Natural killer cell (primary cell): ENCODE results near the gene PHF14. TPM values are rescaled to one million over a fixed set of nuclear protein-coding genes. Genes with fewer than 3 reads are reported as not detected.

ENCODE experiments used
- ATAC-seq, 3 donors: fragments of 150-1000 bp in 2 of 3; fragments of 200-7000 bp in 1 of 3; cut with Tn5 transposase; 1 replicate in 1 of 3; 2 replicates in 2 of 3; pipeline ENCODE4 v1.10.0; 2021; ENCODE audit warnings: mild to moderate bottlenecking in 2 of 3, moderate library complexity in 2 of 3
- DNase-seq, 2 donors: peaks; one replicate each; pipeline versions ENCODE4 v3.0.0 to v3.0.0-alpha.2; 2013 to 2021; ENCODE audit warnings: mixed read lengths in 1 of 2
- H3K27ac ChIP-seq: one replicate; pipeline ENCODE4 v1.5.1; 2013; ENCODE audit warnings: mild to moderate bottlenecking, low read length
- H3K27me3 ChIP-seq: one replicate; pipeline ENCODE4 v1.6.1; 2013; ENCODE audit warnings: low read length; ENCODE audit not compliant: control insufficient read depth, insufficient read depth
- H3K36me3 ChIP-seq: one replicate; pipeline ENCODE4 v1.6.1; 2013; ENCODE audit warnings: low read length; ENCODE audit not compliant: control insufficient read depth, insufficient read depth
- H3K4me1 ChIP-seq: one replicate; pipeline ENCODE4 v1.6.1; 2013; ENCODE audit warnings: low read length; ENCODE audit not compliant: control insufficient read depth, insufficient read depth
- H3K4me3 ChIP-seq: one replicate; pipeline ENCODE4 v1.5.1; 2013; ENCODE audit warnings: low read length
- H3K9me3 ChIP-seq: one replicate; pipeline ENCODE4 v1.6.1; 2013; ENCODE audit warnings: low read length; ENCODE audit not compliant: control insufficient read depth, insufficient read depth
- H3K27ac Mint-ChIP-seq, 2 donors: one replicate each; pipeline ENCODE4 v1.8.0; 2022; ENCODE audit warnings: mild to moderate bottlenecking in 2 of 2, mixed read lengths in 2 of 2, moderate library complexity in 1 of 2
- H3K27me3 Mint-ChIP-seq, 2 donors: one replicate each; pipeline ENCODE4 v1.8.0; 2022; ENCODE audit warnings: low read depth in 2 of 2, mixed read lengths in 2 of 2
- H3K36me3 Mint-ChIP-seq: one replicate; pipeline ENCODE4 v1.8.0; 2022; ENCODE audit warnings: mixed read lengths
- H3K4me1 Mint-ChIP-seq, 2 donors: one replicate each; pipeline ENCODE4 v1.8.0; 2022; ENCODE audit warnings: mixed read lengths in 2 of 2
- H3K4me3 Mint-ChIP-seq: one replicate; pipeline ENCODE4 v1.8.0; 2022; ENCODE audit warnings: mild to moderate bottlenecking, moderate library complexity, mixed read lengths
- H3K9me3 Mint-ChIP-seq, 2 donors: one replicate each; pipeline ENCODE4 v1.8.0; 2022; ENCODE audit warnings: mixed read lengths in 2 of 2
- WGBS: methylation state at CpG from one replicate; pipeline ENCODE4 v1.1.7; 2013; ENCODE audit warnings: missing lambda C conversion rate; ENCODE audit not compliant: insufficient coverage; 5-methylcytosine and 5-hydroxymethylcytosine counted together
- intact Hi-C: fragments of 100-400 bp; cut with micrococcal nuclease; formaldehyde crosslinking; loops from one replicate; pipeline ENCODE4 v1.14.2; 2022
- total RNA-seq, 4 donors: library from RNA; stranded (reverse); fragments of 120-200 nt in 1 of 4; gene quantifications; one replicate each; pipeline versions ENCODE4 v1.2.3 to v1.2.4, GENCODE V29; 2013 to 2022
- TF ChIP-seq, protein P1 (sequence below): fragments of 200-600 bp; IDR thresholded peaks from one replicate; pipeline ENCODE4 v1.8.0; 2022; ENCODE audit warnings: antibody characterized with exemption

The PHF14 gene
- total RNA-seq, 3 donors from 2014 or later (not counting 1 experiment from before 2014, with no cell fraction given), result 23.6 to 30.8 (median 27.7) TPM

DNA sequence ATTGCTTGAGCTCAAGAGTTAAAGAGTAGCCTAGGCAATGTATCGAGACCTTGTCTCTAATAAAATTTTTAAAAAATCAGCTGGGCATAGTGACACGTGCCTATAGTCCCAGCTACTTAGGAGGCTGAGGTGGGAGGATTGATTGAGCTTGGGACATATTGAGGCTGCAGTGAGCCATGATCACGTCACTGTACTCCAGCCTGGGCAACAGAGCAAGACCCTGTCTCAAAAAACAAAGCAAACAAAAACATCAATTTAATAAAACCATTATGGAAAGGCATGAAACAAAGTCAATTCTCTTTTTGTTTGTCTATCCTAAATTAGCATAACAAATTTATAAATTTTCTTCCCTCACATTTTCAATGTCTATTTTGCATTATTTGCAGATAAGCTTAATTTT, 108.4 kb downstream of the PHF14 start:
- no peak overlapping the region for H3K27ac ChIP-seq
- Mint-ChIP-seq H3K36me3 (no peaks in the 10 kb centered on the region), H3K4me1 (peaks cover 0 to 4% of the 10 kb centered on the region in 2 donors), H3K4me3 (no peak overlapping the region), H3K27ac (no peak overlapping the region), H3K27me3 (no peaks in the 10 kb centered on the region), H3K9me3 (no peaks in the 10 kb centered on the region)
- no peaks in the 10 kb centered on the region for H3K27me3 ChIP-seq
- H3K9me3 ChIP-seq, result no peaks in the 10 kb centered on the region
- TF ChIP-seq, protein P1, sequence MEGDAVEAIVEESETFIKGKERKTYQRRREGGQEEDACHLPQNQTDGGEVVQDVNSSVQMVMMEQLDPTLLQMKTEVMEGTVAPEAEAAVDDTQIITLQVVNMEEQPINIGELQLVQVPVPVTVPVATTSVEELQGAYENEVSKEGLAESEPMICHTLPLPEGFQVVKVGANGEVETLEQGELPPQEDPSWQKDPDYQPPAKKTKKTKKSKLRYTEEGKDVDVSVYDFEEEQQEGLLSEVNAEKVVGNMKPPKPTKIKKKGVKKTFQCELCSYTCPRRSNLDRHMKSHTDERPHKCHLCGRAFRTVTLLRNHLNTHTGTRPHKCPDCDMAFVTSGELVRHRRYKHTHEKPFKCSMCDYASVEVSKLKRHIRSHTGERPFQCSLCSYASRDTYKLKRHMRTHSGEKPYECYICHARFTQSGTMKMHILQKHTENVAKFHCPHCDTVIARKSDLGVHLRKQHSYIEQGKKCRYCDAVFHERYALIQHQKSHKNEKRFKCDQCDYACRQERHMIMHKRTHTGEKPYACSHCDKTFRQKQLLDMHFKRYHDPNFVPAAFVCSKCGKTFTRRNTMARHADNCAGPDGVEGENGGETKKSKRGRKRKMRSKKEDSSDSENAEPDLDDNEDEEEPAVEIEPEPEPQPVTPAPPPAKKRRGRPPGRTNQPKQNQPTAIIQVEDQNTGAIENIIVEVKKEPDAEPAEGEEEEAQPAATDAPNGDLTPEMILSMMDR, result no peak
- no peaks in the 10 kb centered on the region for H3K4me1 ChIP-seq
- WGBS, result 98% methylated on average over 3 of the region's 3 CpGs
- intact Hi-C loops, result no loop called here
- DNase-seq, result no peak
- no peak overlapping the region for H3K4me3 ChIP-seq
- no peak for ATAC-seq
- no peaks in the 10 kb centered on the region for H3K36me3 ChIP-seq

DNA sequence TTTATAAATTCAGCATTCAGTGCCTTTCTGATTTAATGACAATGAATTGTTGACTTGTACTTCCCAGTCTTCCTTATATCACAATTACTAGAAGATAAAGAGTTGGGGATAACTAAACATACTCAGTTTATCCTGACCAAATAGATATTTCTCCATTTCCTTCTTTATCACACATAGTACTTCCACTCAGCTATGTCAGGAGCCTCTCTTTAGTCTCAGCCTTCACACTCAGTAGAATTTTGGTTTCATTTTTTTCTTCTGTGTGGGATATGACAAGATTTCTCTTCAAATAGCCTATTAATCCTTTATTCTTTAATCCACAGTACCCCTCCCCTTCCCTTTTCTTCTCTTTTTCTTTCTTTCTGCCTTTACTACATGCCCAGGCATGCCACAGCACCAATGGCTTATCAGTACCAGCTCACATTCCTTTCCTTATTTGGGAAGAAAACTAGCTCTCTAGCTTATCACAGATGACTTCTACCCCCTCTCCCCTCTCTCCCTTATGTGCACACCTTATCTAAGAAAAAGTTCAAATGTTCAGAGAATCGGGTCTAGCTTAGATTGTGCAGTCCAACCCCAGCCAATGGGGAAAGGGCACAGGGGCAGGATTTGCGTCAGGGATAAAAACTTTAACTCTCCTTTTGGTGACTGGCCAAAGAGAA, 109.0 kb downstream of the PHF14 start:
- no peak overlapping the region for H3K4me3 Mint-ChIP-seq
- intact Hi-C loops, result no loop called here
- no peaks in the 10 kb centered on the region for H3K27me3 Mint-ChIP-seq
- no peaks in the 10 kb centered on the region for H3K9me3 Mint-ChIP-seq
- TF ChIP-seq, protein P1, result no peak
- 97% methylated on average over 2 of the region's 2 CpGs for WGBS
- ATAC-seq, result no peak
- Histone ChIP-seq H3K4me3 (no peak overlapping the region), H3K4me1 (no peaks in the 10 kb centered on the region), H3K9me3 (no peaks in the 10 kb centered on the region), H3K36me3 (peaks cover 2% of the 10 kb centered on the region), H3K27me3 (no peaks in the 10 kb centered on the region), H3K27ac (no peak overlapping the region)
- H3K36me3 Mint-ChIP-seq, result no peaks in the 10 kb centered on the region
- no peak for DNase-seq
- H3K27ac Mint-ChIP-seq, result no peak overlapping the region
- peaks cover 0 to 4% of the 10 kb centered on the region in 2 donors for H3K4me1 Mint-ChIP-seq

DNA sequence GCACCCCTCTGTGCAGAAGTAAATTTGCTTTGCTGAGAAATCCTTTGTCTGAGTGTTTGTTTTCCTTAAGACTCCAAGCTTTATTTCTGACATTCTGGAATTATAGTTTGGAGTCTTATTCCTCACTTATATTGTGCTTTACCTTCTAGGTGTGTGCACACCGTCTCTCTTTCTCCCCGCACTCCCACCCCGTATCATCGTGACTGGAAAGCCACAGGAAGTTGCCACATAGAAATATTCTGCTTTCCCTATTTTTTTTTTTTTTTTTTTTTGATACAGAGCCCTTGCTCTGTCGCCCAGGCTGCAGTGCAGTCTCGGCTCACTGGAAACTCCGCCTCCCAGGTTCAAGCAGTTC, 109.5 kb downstream of the PHF14 start:
- Histone ChIP-seq H3K9me3 (no peaks in the 10 kb centered on the region), H3K4me3 (no peak overlapping the region), H3K27me3 (no peaks in the 10 kb centered on the region), H3K36me3 (peaks cover 2% of the 10 kb centered on the region), H3K27ac (no peak overlapping the region), H3K4me1 (no peaks in the 10 kb centered on the region)
- TF ChIP-seq, protein P1, result no peak
- H3K27ac Mint-ChIP-seq, result no peak overlapping the region
- H3K27me3 Mint-ChIP-seq, result no peaks in the 10 kb centered on the region
- ATAC-seq (no peak), DNase-seq (no peak)
- WGBS, result 81% methylated on average over 7 of the region's 7 CpGs
- H3K9me3 Mint-ChIP-seq, result no peaks in the 10 kb centered on the region
- H3K4me1 Mint-ChIP-seq, result peaks cover 0 to 4% of the 10 kb centered on the region in 2 donors
- H3K4me3 Mint-ChIP-seq, result no peak overlapping the region
- intact Hi-C loops, result no loop called here
- no peaks in the 10 kb centered on the region for H3K36me3 Mint-ChIP-seq

DNA sequence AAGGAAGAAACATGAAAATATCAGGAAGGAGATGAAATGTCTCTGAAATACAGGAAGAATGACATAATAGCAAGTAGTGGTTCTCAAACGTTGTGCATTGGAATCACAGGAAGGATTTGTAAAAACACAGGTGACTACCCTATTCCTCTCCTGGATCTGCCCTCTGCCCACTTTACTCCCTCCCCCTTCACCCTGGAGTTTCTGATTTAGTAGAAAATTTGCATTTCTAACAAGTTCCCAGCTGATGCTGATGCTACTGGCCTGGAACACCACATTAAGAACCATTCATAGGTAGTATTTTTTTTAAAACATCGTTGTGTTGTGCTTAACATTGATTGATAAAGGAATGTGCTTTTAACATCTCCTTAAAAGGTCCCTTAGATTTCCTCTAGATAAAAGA, 130.9 kb downstream of the PHF14 start:
- Mint-ChIP-seq H3K4me1 (no peaks in the 10 kb centered on the region), H3K4me3 (no peak overlapping the region), H3K36me3 (no peaks in the 10 kb centered on the region), H3K27me3 (no peaks in the 10 kb centered on the region), H3K9me3 (no peaks in the 10 kb centered on the region), H3K27ac (no peak overlapping the region)
- H3K27me3 ChIP-seq, result no peaks in the 10 kb centered on the region
- no peak overlapping the region for H3K4me3 ChIP-seq
- DNase-seq, result no peak
- H3K36me3 ChIP-seq, result no peaks in the 10 kb centered on the region
- H3K27ac ChIP-seq, result no peak overlapping the region
- WGBS, result 33% methylated on average over 1 of the region's 2 CpGs
- H3K9me3 ChIP-seq, result no peaks in the 10 kb centered on the region
- ATAC-seq, result no peak
- intact Hi-C loops, result no loop called here
- TF ChIP-seq, protein P1, result no peak
- no peaks in the 10 kb centered on the region for H3K4me1 ChIP-seq
